GM18868 (cell line): ENCODE results near the gene CSK.

Experiments used
- ATAC-seq: cut with Tn5 transposase; IDR thresholded peaks from one replicate; pipeline ENCODE4 v1.9.1; 2021; ENCODE audit warnings: mild to moderate bottlenecking, moderate library complexity; ENCODE audit not compliant: unreplicated experiment

The CSK gene

DNA sequence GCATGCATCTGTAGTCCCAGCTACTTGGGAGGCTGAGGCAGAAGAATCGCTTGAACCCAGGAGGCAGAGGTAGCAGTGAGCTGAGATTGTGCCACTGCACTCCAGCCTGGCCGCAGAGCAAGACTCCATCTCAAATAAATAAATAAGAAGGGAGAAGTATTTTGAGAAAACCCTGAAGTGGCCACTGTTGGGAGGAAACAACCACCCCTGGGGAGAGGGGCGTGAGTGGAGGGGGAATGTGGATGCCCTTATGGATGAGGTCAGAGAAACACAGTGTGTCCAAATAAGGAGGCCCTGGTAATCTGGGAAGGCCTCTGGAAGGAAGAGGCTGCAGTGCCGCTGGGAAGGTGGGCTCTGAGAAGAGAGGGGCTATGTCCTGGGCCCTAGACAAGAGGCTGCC, 40.4 kb downstream of the CSK start:
- no peak for ATAC-seq

DNA sequence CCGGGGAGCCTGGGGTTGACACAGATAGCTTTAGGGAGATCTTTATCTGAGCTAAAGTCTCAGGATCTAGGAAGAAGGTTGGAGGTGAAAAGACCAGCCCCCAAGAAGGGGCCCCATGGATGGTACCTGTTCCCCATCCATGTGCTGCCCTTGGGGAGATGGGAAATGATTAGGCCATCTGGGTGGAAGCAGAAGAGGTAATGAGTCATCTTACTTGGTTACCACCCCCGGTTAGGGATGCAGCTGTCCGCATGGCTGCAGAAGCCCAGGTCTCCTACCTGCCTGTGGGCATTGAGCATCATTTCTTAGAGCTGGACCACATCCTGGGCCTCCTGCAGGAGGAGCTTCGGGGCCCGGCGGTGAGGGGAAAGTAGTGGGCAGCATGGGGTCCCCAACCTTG, 41.4 kb downstream of the CSK start:
- no peak for ATAC-seq

DNA sequence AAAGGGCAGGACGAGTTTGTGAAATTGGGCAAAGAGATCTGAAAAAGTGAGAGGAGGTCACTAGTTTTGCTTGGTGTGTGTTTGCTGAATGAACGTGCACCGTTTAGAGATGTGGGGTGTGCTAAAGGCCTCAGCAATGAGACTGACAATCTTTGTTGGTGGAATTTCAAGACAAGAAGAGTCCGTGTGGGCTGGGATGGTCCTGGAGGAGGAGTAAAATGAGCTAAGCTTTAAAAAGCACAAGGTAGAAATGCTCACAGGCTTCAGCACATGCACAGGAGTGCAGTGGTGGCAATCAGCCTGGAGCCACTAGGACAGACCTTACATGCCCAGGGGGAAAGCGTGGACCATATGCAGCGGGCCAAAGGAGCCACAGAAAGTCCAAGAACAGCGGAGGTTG, 43.1 kb downstream of the CSK start:
- no peak for ATAC-seq

GRCh38 chr15:74825866-74826265, 44.0 kb downstream of the CSK start:
- no peak for ATAC-seq

DNA sequence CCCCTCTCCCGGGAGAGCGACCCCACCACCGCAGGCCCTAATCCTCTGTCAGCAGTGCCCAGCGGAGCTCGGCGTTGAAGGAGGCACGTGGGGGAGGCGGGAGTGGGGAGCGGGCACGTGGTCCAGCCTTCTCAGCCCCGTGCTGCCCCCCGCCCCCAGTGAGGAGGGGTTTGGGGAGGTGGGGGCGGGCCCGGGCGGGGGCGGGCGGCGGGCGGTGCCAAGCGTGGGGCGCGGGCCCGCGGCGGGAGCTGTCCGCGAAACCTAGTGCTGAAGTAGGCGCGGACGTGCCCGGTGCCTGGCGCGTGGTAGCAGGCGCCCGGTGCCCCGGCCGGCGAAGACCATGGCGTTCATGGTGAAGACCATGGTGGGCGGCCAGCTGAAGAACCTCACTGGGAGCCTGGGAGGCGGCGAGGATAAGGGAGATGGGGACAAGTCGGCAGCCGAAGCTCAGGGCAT, 44.5 kb downstream of the CSK start, which contains the start of gene CPLX3:
Gene CPLX3, plus strand, starts transcription at position 264 of the 456 bp plus-strand sequence. Its CDS starts 77 bp downstream, at position 341.
- ATAC-seq: no peak

DNA sequence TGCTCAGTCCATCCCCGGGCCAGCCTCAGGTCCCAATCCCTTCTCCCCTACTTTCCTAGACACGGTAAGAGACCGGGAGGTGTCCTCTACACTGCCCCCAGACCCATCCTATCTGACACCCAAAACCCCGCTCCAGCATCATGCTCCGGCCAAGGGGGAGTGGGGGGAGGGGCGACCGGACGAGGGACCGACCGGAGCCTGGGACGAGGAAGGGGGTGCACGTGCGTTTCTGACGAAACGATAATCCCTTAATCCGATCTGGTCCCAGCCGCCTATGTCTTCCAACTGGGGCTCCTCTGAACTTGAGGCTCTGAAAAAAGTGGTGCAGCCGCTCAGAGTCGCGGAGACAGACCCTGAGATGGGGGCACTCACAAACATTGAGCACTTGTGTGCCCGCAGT, 45.0 kb downstream of the CSK start:
- ATAC-seq: no peak

DNA sequence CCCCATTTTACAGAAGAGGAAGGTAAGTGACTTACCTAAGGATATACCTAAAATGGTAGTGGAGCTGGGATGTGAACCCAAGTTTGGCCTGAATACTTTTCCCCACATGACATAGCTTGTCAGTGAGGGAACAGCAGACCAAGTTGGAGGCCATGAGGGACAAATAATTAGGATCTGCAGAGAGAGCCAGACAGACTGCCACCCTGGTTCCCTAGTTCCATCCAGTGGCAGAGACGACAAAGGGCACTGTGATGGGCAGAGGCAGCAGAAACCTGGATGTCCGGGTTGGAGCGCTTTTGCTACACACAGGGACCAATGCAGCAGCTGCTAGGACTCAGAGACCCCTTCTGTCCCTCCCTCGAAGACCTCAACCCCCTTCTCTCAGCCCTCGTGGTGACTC, 45.7 kb downstream of the CSK start:
- ATAC-seq: no peak

GRCh38 chr15:74828835-74829234, 47.0 kb downstream of the CSK start:
- ATAC-seq: no peak

- ATAC-seq: no peak
Measured at GRCh38 chr15:74829486-74829885, 47.6 kb downstream of the CSK start.

DNA sequence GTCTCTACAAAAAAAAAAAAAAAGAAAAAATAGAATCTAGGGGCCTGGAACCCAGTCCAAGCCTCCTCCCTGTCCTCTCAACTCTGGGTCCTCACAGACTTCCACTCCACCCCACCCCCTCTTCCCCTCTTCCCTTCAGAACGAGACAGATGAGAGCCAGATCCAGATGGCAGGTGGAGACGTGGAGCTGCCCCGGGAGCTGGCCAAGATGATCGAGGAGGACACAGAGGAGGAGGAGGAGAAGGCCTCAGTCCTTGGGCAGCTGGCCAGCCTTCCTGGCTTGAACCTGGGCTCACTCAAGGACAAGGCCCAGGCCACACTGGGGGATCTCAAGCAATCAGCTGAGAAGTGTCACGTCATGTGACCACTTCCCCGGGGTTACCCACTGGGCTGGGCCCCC, 48.1 kb downstream of the CSK start:
- ATAC-seq: no peak

DNA sequence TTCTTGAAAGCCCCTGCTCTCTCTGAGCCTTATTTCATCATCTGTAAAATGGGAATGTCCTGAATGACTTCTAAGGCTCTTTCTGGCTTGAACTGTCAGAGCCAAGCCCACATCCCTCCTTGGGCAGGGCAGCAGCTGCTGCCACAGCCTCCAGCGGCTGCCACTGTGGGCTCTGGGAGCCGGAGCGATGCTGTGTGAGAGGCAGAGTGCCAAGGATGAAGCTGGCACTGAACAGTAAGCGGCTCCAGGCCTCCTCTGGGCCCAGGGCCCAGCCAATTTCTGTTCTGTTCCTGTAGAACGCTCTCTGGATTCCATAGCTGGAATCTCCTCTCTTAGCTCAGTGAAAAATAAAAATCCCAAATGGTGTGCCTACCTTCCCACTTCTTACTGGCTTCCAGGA, 49.0 kb downstream of the CSK start:
- no peak for ATAC-seq

GRCh38 chr15:74831813-74832495, 50.1 kb downstream of the CSK start:
- no peak for ATAC-seq

- ATAC-seq: no peak
Measured at GRCh38 chr15:74832826-74833225, 50.9 kb downstream of the CSK start.

- no peak for ATAC-seq
Measured at GRCh38 chr15:74833376-74834107, 51.7 kb downstream of the CSK start.

- no peak for ATAC-seq
Measured at GRCh38 chr15:74835312-74835823, 53.5 kb downstream of the CSK start.

GRCh38 chr15:74836846-74837245, 55.0 kb downstream of the CSK start:
- no peak for ATAC-seq

GRCh38 chr15:74837482-74838136, 55.7 kb downstream of the CSK start:
- no peak for ATAC-seq

- no peak for ATAC-seq
Measured at GRCh38 chr15:74838137-74838516, 56.2 kb downstream of the CSK start.

DNA sequence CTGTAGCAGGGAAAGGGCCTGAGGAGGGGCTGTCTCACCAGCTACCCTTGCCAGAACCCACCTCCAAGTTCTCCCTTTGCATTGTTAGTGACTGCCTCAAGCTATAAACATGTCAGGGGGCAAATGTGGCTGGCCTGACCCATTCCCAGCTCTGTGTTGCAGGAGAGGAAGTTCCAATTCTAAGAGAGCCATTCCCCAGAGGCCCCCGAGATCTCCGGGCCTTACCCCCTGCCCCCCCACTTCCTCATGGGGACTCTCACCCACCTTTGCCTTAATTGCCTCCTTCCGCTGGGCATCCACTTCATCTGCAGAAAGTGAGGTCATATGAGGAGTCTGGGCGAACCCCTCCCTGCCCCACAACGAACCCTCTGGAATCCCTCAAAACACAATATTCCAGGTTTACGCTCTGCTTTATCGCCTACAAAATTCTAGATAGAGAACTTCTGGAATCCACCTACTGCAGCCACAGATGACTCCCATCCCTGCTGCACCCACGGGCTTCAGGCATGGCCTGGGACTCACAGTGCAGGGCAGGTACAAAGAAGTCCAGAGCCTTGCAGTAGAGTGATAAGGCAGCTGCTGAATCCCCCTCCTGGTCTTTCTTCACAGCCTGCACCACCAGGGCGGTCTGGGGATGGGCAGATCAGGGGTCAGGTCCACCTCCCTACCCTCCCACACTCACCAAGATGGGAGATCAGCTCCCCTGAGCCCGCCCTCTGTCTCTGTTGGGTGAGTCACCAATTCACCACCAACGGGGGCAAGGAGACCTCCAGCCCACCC, 57.1 kb downstream of the CSK start:
- ATAC-seq: no peak

DNA sequence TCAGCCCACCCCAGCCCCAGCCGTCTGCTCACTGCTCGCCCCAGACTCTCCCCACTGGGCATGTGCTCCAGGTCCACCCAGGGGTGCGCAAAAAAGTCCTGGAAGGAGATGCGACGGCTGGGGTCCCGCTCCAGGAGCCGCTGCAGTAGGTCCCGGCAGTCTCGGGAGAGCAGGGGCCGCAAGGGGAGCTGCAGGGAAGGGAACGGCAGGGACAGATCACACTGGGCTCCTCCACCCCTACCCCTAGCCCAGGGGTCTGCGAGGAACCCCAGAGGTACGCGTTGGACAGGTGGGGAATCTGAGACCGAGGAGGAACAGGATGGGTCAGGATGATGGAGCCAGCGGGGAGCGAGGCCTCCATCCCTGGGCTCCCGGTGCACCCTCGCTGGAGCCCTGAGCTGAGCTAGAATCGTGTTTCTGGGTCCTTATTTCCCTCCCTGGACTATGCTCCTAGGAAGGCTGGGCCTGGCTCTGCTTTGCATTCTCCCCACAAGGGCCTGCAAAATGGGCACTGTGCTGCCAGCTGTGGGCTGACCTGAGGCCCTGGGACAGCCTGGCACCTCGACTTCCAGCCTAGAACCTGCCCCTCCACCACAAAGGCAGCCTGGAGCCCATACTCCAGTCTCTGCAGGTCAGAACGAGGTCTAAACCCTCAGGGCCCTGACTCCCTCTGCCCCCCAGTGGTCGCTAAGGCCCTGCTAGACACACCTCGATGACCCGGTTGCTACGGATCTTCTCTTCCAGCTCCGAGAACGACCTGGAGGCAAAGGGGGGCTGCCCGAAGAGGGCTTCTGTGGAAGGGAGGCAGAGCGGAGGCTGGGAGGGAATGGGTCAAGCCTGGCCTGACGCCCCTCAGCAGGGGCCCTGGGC, 57.9 kb downstream of the CSK start:
- no peak for ATAC-seq
